Astrocyte of the hippocampus (primary cell): Measurements from ENCODE around the gene MSH3.
"Not testable (repeated sequence)": the region's sequence is repeated elsewhere in the genome, so short reads cannot be mapped to it uniquely, and the experiment has no call there.

Experiments used
- DNase-seq: peaks from one replicate; pipeline ENCODE4 v3.0.0; 2011; ENCODE audit warnings: low read depth, low spot score

Gene MSH3

DNA sequence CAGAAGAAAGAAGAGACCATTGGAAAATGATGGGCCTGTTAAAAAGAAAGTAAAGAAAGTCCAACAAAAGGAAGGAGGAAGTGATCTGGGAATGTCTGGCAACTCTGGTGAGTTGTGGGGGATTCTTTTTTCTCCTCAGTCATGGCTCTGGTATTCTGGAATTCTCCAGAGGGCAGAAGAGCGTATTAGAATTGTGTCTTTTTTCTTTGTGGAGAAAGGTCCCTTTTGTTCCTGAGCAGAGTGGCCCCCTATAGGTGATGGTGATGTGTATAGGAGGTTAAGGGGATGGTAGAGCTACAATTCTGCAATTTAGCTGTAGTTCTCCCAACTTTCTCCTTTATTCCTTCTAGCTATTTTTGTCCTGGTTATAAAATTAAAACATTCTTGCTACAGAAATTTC, 2.0 kb downstream of the MSH3 start:
- DNase-seq, result peak; percentile 33

GRCh38 chr5:80659106-80659505, 4.7 kb downstream of the MSH3 start:
- DNase-seq, result no peak

GRCh38 chr5:80660661-80661060, 6.2 kb downstream of the MSH3 start:
- not testable (repeated sequence) for DNase-seq

DNA sequence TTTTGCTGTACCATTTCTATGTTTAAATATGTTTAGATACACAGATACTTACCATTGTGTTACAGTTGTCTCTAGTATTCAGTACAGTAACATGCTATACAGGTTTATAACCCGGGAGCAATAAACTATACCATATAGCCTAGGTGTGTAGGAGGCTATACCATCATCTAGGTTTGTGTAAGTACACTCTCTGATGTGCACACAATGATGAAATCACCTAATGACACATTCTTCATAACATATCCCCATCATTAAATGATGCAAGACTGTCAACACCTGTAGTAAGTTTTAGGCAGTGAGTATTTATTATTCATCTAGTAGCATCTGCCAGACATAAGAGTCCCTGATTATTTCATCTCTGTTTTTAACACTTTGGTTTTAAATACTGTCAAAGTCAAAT, 7.7 kb downstream of the MSH3 start:
- DNase-seq, result no peak

- DNase-seq, result no peak
These were observed 10.6 kb downstream of the MSH3 start for GRCh38 chr5:80665057-80665456.

DNA sequence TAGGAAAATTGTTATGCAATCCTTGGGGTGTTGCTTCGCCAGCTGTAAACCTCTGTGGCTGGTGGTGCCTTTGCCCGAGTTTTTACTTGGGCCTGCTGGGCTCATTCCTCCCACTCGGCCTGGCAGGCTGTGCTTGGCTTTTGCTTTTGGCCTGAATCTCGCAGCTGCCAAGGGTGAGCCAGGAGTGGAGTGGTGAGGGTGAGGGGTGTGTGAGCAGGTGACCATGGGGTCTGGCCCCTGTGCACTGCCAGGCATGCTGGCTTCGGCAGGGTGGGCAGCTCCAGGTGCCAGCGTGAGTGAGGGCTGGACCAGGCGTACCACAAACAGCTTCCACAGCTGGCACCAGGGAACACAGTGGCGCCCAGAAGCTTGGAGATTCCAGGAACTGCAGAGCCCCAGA, 12.9 kb downstream of the MSH3 start:
- DNase-seq, result no peak

DNA sequence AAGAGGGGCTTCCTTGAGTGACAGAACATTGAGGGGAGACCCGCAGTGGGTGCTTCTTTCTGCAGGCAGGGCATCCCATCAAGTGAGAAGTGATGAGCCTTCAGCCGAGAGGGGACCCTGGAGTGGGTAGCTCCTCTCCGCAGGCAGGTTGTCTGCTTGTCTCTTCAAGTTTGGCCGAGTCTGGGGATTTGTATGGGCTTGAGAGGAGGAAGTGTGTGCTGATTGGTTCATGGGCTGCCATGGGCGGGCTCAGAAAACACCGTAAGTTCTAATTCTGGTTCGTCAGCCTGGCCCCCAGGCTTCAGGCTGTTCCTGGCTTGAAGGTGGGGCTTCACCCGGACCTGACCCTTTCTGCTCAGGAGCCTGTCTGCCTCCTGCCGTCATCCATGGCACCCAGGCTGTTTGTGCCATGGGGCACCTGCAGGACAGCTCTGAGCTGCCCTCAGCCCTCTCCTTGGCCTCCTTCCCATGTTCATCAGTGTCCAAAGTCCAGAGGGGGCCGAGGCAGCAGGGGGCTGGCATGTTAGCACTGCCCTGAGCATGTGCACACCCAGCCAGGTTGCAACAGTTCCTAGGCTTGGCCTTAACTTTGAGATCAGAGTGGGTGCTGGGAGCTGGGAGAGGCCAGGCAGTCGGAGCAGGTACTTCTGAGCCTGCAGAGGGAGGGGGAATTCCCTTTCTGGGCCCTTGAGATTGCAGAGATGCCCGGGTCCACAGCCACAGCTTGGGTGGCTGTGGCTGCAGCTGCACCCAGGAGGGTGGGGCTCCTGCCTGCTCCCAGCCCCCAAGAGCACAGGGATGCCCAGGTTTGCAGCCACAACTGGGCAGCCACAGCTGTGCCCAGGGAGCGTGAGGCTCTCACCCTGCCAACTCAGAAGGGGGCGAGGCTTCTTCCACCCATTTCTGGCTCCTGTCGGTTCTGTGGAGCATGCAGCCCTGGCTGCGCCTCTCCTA, 13.8 kb downstream of the MSH3 start:
- no peak for DNase-seq

DNA sequence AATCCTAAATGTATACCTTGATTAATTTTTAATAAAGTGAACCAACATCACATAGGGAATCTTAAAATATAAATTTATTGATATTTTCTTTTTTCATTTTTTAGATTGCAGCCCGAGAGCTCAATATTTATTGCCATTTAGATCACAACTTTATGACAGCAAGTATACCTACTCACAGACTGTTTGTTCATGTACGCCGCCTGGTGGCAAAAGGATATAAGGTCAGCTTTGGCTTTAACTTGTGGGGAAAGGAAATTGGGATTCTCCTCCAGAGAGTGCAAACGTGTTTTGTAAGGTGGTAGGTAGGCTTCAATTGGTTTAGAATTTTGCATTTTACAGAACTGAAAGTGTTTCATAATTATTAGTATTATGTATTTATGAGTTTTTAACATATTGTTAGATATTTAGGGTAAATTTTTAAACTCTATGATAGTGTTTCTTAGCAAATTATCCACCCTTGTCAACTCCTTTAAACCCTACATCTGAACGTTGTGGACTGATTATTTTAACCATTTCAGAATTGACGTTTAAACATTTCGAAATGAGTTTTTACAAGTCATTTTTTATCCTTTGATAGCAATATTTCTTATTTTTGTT, 17.8 kb downstream of the MSH3 start:
- peak; percentile 81 for DNase-seq

- no peak for DNase-seq
These were observed 22.3 kb downstream of the MSH3 start for GRCh38 chr5:80676706-80677105.

- peak; percentile 32 for DNase-seq
These were observed 32.3 kb downstream of the MSH3 start for GRCh38 chr5:80686757-80687156.

DNA sequence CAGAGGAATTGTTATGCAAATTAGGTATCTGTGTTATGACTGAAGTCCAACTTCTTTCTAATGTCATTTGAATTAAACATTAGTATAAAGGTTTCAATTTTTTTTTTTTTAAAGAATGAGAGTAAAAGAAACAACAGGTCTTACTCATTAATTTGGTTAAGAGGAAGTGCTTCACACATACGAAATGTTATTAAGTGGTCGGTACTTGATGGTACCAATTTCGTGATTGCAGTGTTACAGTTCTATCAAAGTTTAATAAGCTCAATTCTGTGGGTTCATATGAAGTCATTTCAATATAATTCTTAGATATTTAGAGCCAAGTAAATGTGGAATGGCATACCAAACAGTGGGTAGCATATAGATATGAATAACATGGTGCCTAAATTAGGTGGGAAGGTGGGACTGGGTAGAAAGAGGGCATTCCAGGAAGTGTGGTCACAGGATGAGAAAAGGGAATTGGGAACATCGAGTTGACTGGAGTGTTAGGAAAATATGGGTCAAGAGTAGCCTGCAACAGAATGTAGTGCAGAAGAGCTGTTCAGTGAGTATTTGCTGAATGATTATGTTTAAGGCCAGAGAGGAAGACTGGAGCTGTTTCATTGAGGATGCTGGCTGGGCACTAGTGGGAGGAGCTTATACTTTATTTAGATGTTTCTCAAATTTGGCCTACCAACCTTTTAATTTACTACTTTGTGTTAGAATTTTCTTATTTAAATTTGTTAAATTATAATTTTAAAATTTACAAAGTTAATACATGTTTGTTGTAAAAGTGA, 34.4 kb downstream of the MSH3 start:
- DNase-seq, result no peak

GRCh38 chr5:80689627-80690026, 35.2 kb downstream of the MSH3 start:
- DNase-seq, result no peak

GRCh38 chr5:80695666-80696065, 41.2 kb downstream of the MSH3 start:
- no peak for DNase-seq

DNA sequence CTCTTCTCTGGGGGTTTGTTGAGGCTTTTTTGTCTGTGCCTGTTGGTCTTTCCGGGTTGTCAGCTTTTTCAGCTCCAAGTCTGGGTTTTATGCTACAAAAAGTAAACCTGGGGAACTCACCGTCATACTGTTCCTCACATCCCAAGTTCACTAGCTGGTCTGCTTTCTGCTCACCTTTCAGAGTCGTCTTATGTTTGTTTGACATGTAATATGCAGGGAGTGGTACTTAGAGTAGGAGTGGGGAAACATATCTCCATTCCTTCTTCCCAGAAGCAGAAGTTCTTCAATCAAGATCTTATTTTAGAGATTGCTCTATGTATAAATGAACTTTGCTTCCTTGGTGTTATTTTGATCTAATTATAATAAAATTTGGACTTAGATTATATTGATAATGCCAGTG, 42.0 kb downstream of the MSH3 start:
- no peak for DNase-seq

DNA sequence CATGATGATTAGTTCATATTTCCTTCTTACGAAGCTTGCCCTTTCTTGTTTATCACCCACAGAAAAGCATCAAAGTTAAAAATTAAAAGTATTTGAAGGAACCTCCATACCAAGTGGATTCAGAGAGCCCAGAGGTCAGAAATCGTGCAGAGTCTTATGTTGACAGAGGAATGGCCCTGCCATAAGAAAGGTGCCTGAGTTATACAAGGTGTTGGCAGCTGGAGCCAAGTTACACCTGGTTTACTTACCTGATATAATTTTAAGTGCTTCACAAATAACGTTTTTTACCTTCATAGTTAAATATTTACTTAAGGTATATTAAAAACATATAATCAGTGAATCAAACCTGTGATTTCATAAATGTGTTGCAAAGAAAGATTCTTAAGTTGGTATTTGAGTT, 42.6 kb downstream of the MSH3 start:
- DNase-seq, result no peak

- DNase-seq, result no peak
These were observed 43.9 kb downstream of the MSH3 start for GRCh38 chr5:80698369-80698768.

GRCh38 chr5:80701597-80701996, 47.1 kb downstream of the MSH3 start:
- DNase-seq, result no peak

GRCh38 chr5:80703291-80703690, 48.8 kb downstream of the MSH3 start:
- DNase-seq, result no peak

DNA sequence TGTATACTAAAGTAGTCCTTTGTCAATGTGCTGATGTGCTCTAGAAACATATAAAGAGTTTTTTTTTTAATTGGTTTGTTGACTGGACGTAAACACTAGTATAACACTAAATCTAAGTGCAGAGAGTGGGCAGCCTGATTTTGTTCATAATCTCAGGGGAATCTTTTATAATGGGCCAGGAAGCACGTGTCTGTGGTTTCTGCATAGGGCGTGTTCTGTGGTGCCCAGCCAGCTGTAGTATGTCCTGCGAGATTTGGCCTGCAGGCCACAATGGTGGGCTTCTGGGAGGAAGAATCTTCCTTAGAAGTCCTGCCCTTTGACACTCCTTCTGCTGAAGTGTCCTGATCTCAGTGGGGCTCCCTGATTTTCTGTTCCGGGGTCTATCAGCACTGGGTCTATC, 49.3 kb downstream of the MSH3 start:
- no peak for DNase-seq

DNA sequence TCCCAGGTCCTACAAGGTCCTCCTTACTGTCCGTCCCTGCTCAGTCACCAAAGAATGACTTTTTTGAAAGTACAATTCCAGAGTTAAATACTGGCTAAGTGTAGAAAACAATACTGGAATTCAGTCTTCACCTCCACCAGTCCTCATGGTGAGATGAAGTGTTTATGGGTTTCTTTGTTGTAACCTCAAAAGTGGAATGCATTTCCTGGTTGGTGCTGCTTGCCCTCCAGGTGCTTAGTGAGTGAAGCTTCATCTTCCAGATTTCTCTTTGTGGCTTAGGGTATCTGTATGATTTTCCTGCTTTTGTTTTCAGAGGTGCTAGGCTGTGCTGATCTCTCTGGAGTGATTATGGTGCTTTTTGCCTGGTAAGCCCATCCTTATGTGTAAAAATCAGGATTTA, 49.8 kb downstream of the MSH3 start:
- no peak for DNase-seq

DNA sequence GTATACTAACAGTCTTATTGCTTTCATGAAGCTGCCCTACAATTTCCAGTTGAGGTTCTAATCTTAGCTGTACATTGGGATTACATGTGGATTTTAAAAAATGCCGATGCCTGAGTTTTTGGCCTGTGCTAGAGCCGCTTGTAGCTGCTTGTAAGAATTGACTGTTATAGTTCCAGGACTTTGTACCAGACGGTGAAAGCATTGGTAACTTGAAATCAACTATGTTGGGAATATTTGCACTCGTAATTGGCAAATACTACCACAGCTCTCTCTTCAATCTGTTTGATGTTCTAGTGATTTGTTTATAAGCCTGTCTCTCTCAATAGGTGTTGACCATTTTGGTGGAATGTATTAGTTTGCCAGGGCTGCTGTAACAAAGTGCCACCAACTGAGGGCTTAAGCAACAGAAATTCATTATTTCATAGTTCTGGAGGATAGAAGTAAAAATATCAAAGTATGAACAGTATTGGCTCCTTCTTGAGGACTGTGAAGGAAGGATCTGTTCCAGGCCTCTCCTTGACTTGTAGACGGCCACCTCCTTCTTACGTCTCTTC, 50.8 kb downstream of the MSH3 start:
- no peak for DNase-seq

DNA sequence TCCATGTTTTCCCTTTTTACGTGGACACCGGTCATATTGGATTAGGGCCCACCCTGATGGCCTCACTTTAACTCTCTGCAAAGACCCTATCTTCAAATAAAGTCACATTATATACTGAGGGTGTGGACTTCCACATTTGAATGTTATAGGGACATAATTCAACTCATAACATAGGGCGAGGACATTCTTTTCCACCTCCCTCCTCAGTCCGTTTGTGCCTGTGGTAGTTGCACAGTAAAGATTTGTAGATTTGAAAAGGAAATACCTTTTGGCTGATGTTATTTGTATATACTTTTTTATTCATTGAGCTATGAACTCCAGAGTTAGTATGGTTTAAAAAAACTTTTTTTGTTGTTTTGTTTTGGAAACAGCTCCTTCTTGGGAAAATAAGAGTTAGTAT, 51.3 kb downstream of the MSH3 start:
- no peak for DNase-seq
